ENCODE measurements around the gene DPH7. TPM values are rescaled to one million over a fixed set of nuclear protein-coding genes. Genes with fewer than 3 reads are reported as not detected.
A peak's percentile ranks its signal among the peaks of the same experiment; 100 is the strongest.

The DPH7 gene
- total RNA-seq, 1 donor from 2014 or later, result 37.6 TPM

- Mint-ChIP-seq H3K36me3 (no peaks in the 10 kb centered on the region), H3K9me3 (peaks cover 3% of the 10 kb centered on the region), H3K27ac (no peak overlapping the region), H3K4me3 (no peak overlapping the region), H3K27me3 (ENCODE audit: insufficient read depth, low read depth) (peaks cover 5% of the 10 kb centered on the region), H3K4me1 (no peaks in the 10 kb centered on the region)
- Histone ChIP-seq H2AFZ (replicated peaks) (no peak overlapping the region), H3K4me3 (no peak overlapping the region), H3K4me2 (no peak overlapping the region), H3K4me1 (no peaks in the 10 kb centered on the region), H3K9me3 (ENCODE audit: low read depth) (no peaks in the 10 kb centered on the region), H3K27me3 (no peaks in the 10 kb centered on the region), H4K20me1 (ENCODE audit: low read depth) (no peaks in the 10 kb centered on the region), H3K27ac (no peak overlapping the region), H3K9ac (no peak overlapping the region), H3K36me3 (no peaks in the 10 kb centered on the region), H3K79me2 (ENCODE audit: low read depth) (no peaks in the 10 kb centered on the region), H3F3A (ENCODE audit: low read depth) (no peaks in the 10 kb centered on the region)
- DNase-seq (ENCODE audit: low spot score), result no peak
- TF ChIP-seq EZH2 (IDR thresholded peaks at IDR 0.05) (no peak), CTCF (IDR thresholded peaks at IDR 0.05) (no peak), EZH2phosphoT487 (IDR thresholded peaks at IDR 0.05) (no peak)
Observed at GRCh38 chr9:137522746-137523455, 55.8 kb downstream of the DPH7 start.

GRCh38 chr9:137521405-137521985 is 57.2 kb downstream of the DPH7 start:
- no peak overlapping the region for H3K4me3 ChIP-seq
- Mint-ChIP-seq H3K27ac (no peak overlapping the region), H3K4me1 (no peaks in the 10 kb centered on the region), H3K27me3 (ENCODE audit: insufficient read depth, low read depth) (peaks cover 5% of the 10 kb centered on the region), H3K9me3 (peaks cover 3% of the 10 kb centered on the region), H3K36me3 (no peaks in the 10 kb centered on the region), H3K4me3 (no peak overlapping the region)
- DNase-seq (ENCODE audit: low spot score), result no peak
- TF ChIP-seq EZH2 (IDR thresholded peaks at IDR 0.05) (no peak), EZH2phosphoT487 (IDR thresholded peaks at IDR 0.05) (no peak), CTCF (IDR thresholded peaks at IDR 0.05) (no peak)
- no peaks in the 10 kb centered on the region for H3K27me3 ChIP-seq
- H2AFZ ChIP-seq (replicated peaks), result no peak overlapping the region
- no peaks in the 10 kb centered on the region for H3F3A ChIP-seq (ENCODE audit: low read depth)
- H3K9ac ChIP-seq, result no peak overlapping the region
- H3K4me1 ChIP-seq, result no peaks in the 10 kb centered on the region
- no peak overlapping the region for H3K27ac ChIP-seq
- H3K4me2 ChIP-seq, result no peak overlapping the region
- H4K20me1 ChIP-seq (ENCODE audit: low read depth), result no peaks in the 10 kb centered on the region
- no peaks in the 10 kb centered on the region for H3K9me3 ChIP-seq (ENCODE audit: low read depth)
- H3K36me3 ChIP-seq, result no peaks in the 10 kb centered on the region
- no peaks in the 10 kb centered on the region for H3K79me2 ChIP-seq (ENCODE audit: low read depth)

GRCh38 chr9:137520614-137521404 is 57.9 kb downstream of the DPH7 start:
- H3K4me2 ChIP-seq, result no peak overlapping the region
- Mint-ChIP-seq H3K4me1 (no peaks in the 10 kb centered on the region), H3K4me3 (no peak overlapping the region), H3K27ac (peak overlapping the region; percentile 82), H3K27me3 (ENCODE audit: insufficient read depth, low read depth) (peaks cover 5% of the 10 kb centered on the region), H3K36me3 (no peaks in the 10 kb centered on the region), H3K9me3 (peaks cover 3% of the 10 kb centered on the region)
- H3K27me3 ChIP-seq, result no peaks in the 10 kb centered on the region
- H3K4me1 ChIP-seq, result no peaks in the 10 kb centered on the region
- no peaks in the 10 kb centered on the region for H3F3A ChIP-seq (ENCODE audit: low read depth)
- H3K9ac ChIP-seq, result no peak overlapping the region
- no peak overlapping the region for H2AFZ ChIP-seq (replicated peaks)
- no peak overlapping the region for H3K27ac ChIP-seq
- no peaks in the 10 kb centered on the region for H4K20me1 ChIP-seq (ENCODE audit: low read depth)
- no peak overlapping the region for H3K4me3 ChIP-seq
- no peaks in the 10 kb centered on the region for H3K36me3 ChIP-seq
- no peak for DNase-seq (ENCODE audit: low spot score)
- H3K79me2 ChIP-seq (ENCODE audit: low read depth), result no peaks in the 10 kb centered on the region
- TF ChIP-seq EZH2phosphoT487 (IDR thresholded peaks at IDR 0.05) (no peak), CTCF (IDR thresholded peaks at IDR 0.05) (no peak), EZH2 (IDR thresholded peaks at IDR 0.05) (no peak)
- H3K9me3 ChIP-seq (ENCODE audit: low read depth), result no peaks in the 10 kb centered on the region
